GM12878 (cell line): ENCODE results near the gene TRAF3IP1. TPM values are rescaled to one million over a fixed set of nuclear protein-coding genes. Genes with fewer than 3 reads are reported as not detected.

Source experiments
- ATAC-seq: fragments of 200-7000 bp; cut with Tn5 transposase; 3 replicates; pipeline ENCODE4 v1.9.1; 2020; ENCODE audit warnings: mild to moderate bottlenecking, moderate library complexity
- BruUV-seq: library from RNA; stranded (reverse); fragments of 400-500 nt; replicated peaks from 2 replicates; lab custom pipeline; 2021; lab: Mats Ljungman, UMichigan
- CTCF ChIA-PET: fragments of 300-600 bp; sonication (Branson Sonifier 250); formaldehyde crosslinking; extraction: SDS; loops from one replicate; lab custom pipeline; 2021; ENCODE audit warnings: inconsistent platforms; lab: Yijun Ruan, JAX
- POLR2A ChIA-PET: fragments of 350-600 bp; formaldehyde crosslinking; extraction: SDS; loops from one replicate; lab custom pipeline; 2021; ENCODE audit warnings: inconsistent platforms; lab: Charles Lee
- RAD21 ChIA-PET: fragments of 300-600 bp; sonication (Branson Sonifier 250); formaldehyde crosslinking; loops from one replicate; lab custom pipeline; 2023; ENCODE audit warnings: antibody characterized with exemption; ENCODE audit not compliant: unreplicated experiment; lab: Charles Lee
- SMC1A ChIA-PET: fragments of 300-600 bp; sonication (Branson Sonifier 250); formaldehyde crosslinking; loops from one replicate; lab custom pipeline; 2023; ENCODE audit not compliant: unreplicated experiment, uncharacterized antibody; lab: Charles Lee
- DNase-seq: peaks from one replicate; pipeline ENCODE4 v3.0.0-alpha.2; 2011; ENCODE audit warnings: low read depth, low spot score
- FAIRE-seq: peaks from 3 replicates; lab custom pipeline; 2011; peaks lifted over from hg19 to GRCh38; lab: Jason Lieb, UNC
- H2AFZ ChIP-seq: 2 replicates; pipeline ENCODE4 v1.6.0; 2011; ENCODE audit warnings: low read depth, low read length, control low read depth; ENCODE audit not compliant: control insufficient read depth
- H3K27ac ChIP-seq: 2 replicates; pipeline ENCODE4 v1.5.1; 2011; ENCODE audit warnings: control low read depth; ENCODE audit not compliant: control insufficient read depth, insufficient read depth
- H3K27me3 ChIP-seq, 2 experiments: replicated peaks in 1 of 2; 2 replicates each; pipeline versions ENCODE4 v1.6.0 to v1.6.1; 2011; ENCODE audit warnings: low read length in 1 of 2; ENCODE audit not compliant: control insufficient read depth in 2 of 2, insufficient read depth in 2 of 2
- H3K36me3 ChIP-seq, 2 experiments: 2 replicates each; pipeline ENCODE4 v1.5.1; 2011; ENCODE audit warnings: low read length in 1 of 2; ENCODE audit not compliant: control insufficient read depth in 2 of 2, insufficient read depth in 2 of 2
- H3K4me1 ChIP-seq: 2 replicates; pipeline ENCODE4 v1.6.1; 2011; ENCODE audit warnings: mild to moderate bottlenecking, low read length, moderate library complexity, mixed read lengths; ENCODE audit not compliant: control insufficient read depth, insufficient read depth
- H3K4me2 ChIP-seq: 2 replicates; pipeline ENCODE4 v1.6.0; 2011; ENCODE audit warnings: control low read depth; ENCODE audit not compliant: control insufficient read depth, insufficient read depth
- H3K4me3 ChIP-seq: fragments of 200-600 bp; sonication (generic); 2 replicates; pipeline ENCODE4 v1.5.1; 2016
- H3K79me2 ChIP-seq: 2 replicates; pipeline ENCODE4 v1.6.0; 2011; ENCODE audit warnings: low read length; ENCODE audit not compliant: control insufficient read depth, insufficient read depth
- H3K9ac ChIP-seq: 2 replicates; pipeline ENCODE4 v1.8.0; 2011; ENCODE audit warnings: low read length, control low read depth, mixed read lengths; ENCODE audit not compliant: control insufficient read depth, insufficient read depth
- H3K9me3 ChIP-seq: replicated peaks from 3 replicates; pipeline ENCODE4 v1.5.1; 2011; ENCODE audit warnings: mild to moderate bottlenecking, low read length; ENCODE audit not compliant: control insufficient read depth, insufficient read depth
- H4K20me1 ChIP-seq: 2 replicates; pipeline ENCODE4 v1.6.0; 2011; ENCODE audit not compliant: control insufficient read depth, insufficient read depth
- CHD1 ChIP-seq: IDR thresholded peaks from 2 replicates; pipeline ENCODE4 v1.6.1; 2012; ENCODE audit warnings: low read depth, low read length, improper control_type of control experiment
- E2F4 ChIP-seq: IDR thresholded peaks from 2 replicates; pipeline ENCODE4 v1.6.1; 2012; ENCODE audit warnings: low read depth, low read length, improper control_type of control experiment
- EP300 ChIP-seq, 2 experiments: fragments of 150-350 bp in 1 of 2; IDR thresholded peaks; 2 replicates each; pipeline ENCODE4 v1.6.1; 2011 to 2012; ENCODE audit warnings: low read depth in 2 of 2, low read length in 2 of 2, borderline replicate concordance in 1 of 2, improper control_type of control experiment in 1 of 2, inconsistent platforms in 1 of 2; ENCODE audit not compliant: control insufficient read depth in 1 of 2
- FOXM1 ChIP-seq: IDR thresholded peaks from 2 replicates; pipeline ENCODE4 v1.6.1; 2012; ENCODE audit warnings: low read depth, mild to moderate bottlenecking, inconsistent platforms, low read length, moderate library complexity
- MYC ChIP-seq: IDR thresholded peaks from 2 replicates; pipeline ENCODE4 v1.6.1; 2011; ENCODE audit warnings: mild to moderate bottlenecking, low read length, moderate library complexity, inconsistent platforms; ENCODE audit not compliant: insufficient read depth, insufficient replicate concordance, insufficient read length, severe bottlenecking
- POLR2A ChIP-seq: IDR thresholded peaks from 2 replicates; pipeline ENCODE4 v1.6.1; 2011; ENCODE audit warnings: low read depth, mild to moderate bottlenecking, low read length
- RAD21 ChIP-seq: IDR thresholded peaks from 2 replicates; pipeline ENCODE4 v1.6.1; 2011; ENCODE audit warnings: mild to moderate bottlenecking, low read depth, low read length, moderate library complexity; ENCODE audit not compliant: insufficient read depth
- RELB ChIP-seq: fragments of 450-650 bp; IDR thresholded peaks from 2 replicates; pipeline ENCODE4 v1.6.1; 2017; ENCODE audit warnings: low read depth, mild to moderate bottlenecking, moderate library complexity
- WRNIP1 ChIP-seq: IDR thresholded peaks from 2 replicates; pipeline ENCODE4 v1.6.1; 2011; ENCODE audit warnings: low read depth, low read length, improper control_type of control experiment, borderline replicate concordance
- WGBS: methylation state at CpG from one replicate; pipeline ENCODE4 v1.1.6; 2016; ENCODE audit warnings: low lambda C conversion rate; ENCODE audit not compliant: insufficient replicate concordance, insufficient coverage; ENCODE audit errors: missing lambda C conversion rate; 5-methylcytosine and 5-hydroxymethylcytosine counted together
- in situ Hi-C: fragments of 300-500 bp; cut with MboI; formaldehyde crosslinking; loops from 9 replicates; pipeline ENCODE4 v1.14.3; 2018; ENCODE audit warnings: mixed read lengths
- intact Hi-C: fragments of 100-400 bp; cut with micrococcal nuclease; formaldehyde crosslinking; loops from one replicate; pipeline ENCODE4 v1.14.2; 2022; ENCODE audit not compliant: unreplicated experiment
- polyA plus RNA-seq, 11 experiments: library from polyadenylated mRNA; depleted of rRNA in 4 of 11; unstranded in 6 of 11; stranded (reverse) in 5 of 11; fragments of >200 nt; fragmentation: Nextera tagmentation in 4 of 11; fragmentation: Illumina TruSeq in 1 of 11; extraction: Ambion mirVana in 4 of 11; extraction: Trizol in 1 of 11; gene quantifications; 1 replicate in 1 of 11; 2 replicates in 10 of 11; pipeline versions ENCODE4 v1.2.1 to v1.2.3, GENCODE V29; 2011 to 2016; ENCODE audit warnings: inconsistent platforms in 2 of 11, missing spikeins in 2 of 11, low read depth in 1 of 11
- total RNA-seq, 4 experiments: library from RNA; depleted of rRNA in 3 of 4; stranded (reverse); fragments of >200 nt in 3 of 4; fragmentation: Illumina TruSeq in 1 of 4; extraction: Trizol in 1 of 4; gene quantifications; 2 replicates each; pipeline versions ENCODE4 v1.2.1 to v1.2.3, GENCODE V29; 2013 to 2021

TRAF3IP1 gene
- total and polyA plus RNA-seq, 10 of the 15 experiments (the other 5 are each of a cell fraction or from before 2014, with no cell fraction given): 1.6 to 7.5 (median 3.6) TPM

- RAD21 ChIA-PET: no interaction called here
- WGBS: 94% methylated on average over 8 of the region's 8 CpGs
- Histone ChIP-seq H3K27me3 (no peaks in the 10 kb centered on the region), H3K4me2 (no peak overlapping the region), H3K9ac (no peak overlapping the region), H3K36me3 (no peaks in the 10 kb centered on the region), H3K4me1 (no peaks in the 10 kb centered on the region), H2AFZ (no peak overlapping the region), H3K27ac (no peak overlapping the region), H3K9me3 (no peaks in the 10 kb centered on the region), H3K4me3 (no peak overlapping the region), H4K20me1 (no peaks in the 10 kb centered on the region), H3K79me2 (no peaks in the 10 kb centered on the region)
- BruUV-seq: no TSS peak
- ATAC-seq (no peak), DNase-seq (no peak), FAIRE-seq (no peak)
- no peak for TF ChIP-seq CHD1
- TF ChIP-seq FOXM1: no peak
- no peak for TF ChIP-seq MYC
- no peak for TF ChIP-seq RELB
- no peak for TF ChIP-seq E2F4
- TF ChIP-seq WRNIP1: no peak
- no peak for TF ChIP-seq EP300 (IDR thresholded peaks at IDR 0.05; ENCODE audit: borderline replicate concordance in 1 of 2, control insufficient read depth in 1 of 2, low read depth in 2 of 2, low read length in 2 of 2)
- no peak for TF ChIP-seq POLR2A
- TF ChIP-seq RAD21: no peak
- POLR2A ChIA-PET: no interaction called here
- CTCF ChIA-PET: no interaction called here
- intact Hi-C loops (no loop called here), in situ Hi-C loops (no loop called here)
- SMC1A ChIA-PET: interaction anchor here (1.0 kb wide), 1 partner anchor 10 kb away, joined by 3 read pairs; no protein-coding TSS in a partner anchor
Measured at GRCh38 chr2:238401551-238401950, 81.2 kb downstream of the TRAF3IP1 start.
